ENCODE data around the gene ERO1A.

The ERO1A gene

GRCh38 chr14:52599974-52600373 is 95.4 kb downstream of the ERO1A start:
- DNase-seq = no peak

GRCh38 chr14:52598568-52598967 is 96.8 kb downstream of the ERO1A start:
- DNase-seq = no peak

- no peak for DNase-seq
These were observed 98.5 kb downstream of the ERO1A start for GRCh38 chr14:52596861-52597260.

- DNase-seq = peak in 1 of 3 experiments; percentile 7
These were observed 99.0 kb downstream of the ERO1A start for GRCh38 chr14:52596320-52596719.

- DNase-seq = no peak
These were observed 105.0 kb downstream of the ERO1A start for GRCh38 chr14:52590318-52590717.
